Endothelial cell of umbilical vein (primary cell): ENCODE measurements around the gene GRID1. TPM values are rescaled to one million over a fixed set of nuclear protein-coding genes. Genes with fewer than 3 reads are reported as not detected.

Experiments
- BruUV-seq: library from RNA; stranded (reverse); fragments of 400-500 nt; replicated peaks from 2 replicates; lab custom pipeline; 2021; lab: Mats Ljungman, UMichigan
- CTCF ChIA-PET: fragments of 300-600, 350-600 bp; sonication (Branson Sonifier 250); formaldehyde crosslinking; loops from one replicate; lab custom pipeline; 2021; ENCODE audit warnings: antibody characterized with exemption, inconsistent platforms; lab: Charles Lee
- POLR2A ChIA-PET: fragments of 300-600, 350-600 bp; sonication (Branson Sonifier 250); formaldehyde crosslinking; loops from one replicate; lab custom pipeline; 2021; ENCODE audit warnings: antibody characterized with exemption, inconsistent platforms; lab: Charles Lee
- DNase-seq: peaks from one replicate; pipeline ENCODE4 v3.0.0-alpha.2; 2011; ENCODE audit warnings: low read depth, low spot score
- FAIRE-seq: peaks from 2 replicates; lab custom pipeline; 2011; peaks lifted over from hg19 to GRCh38; lab: Jason Lieb, UNC
- H2AFZ ChIP-seq: 2 replicates; pipeline ENCODE4 v1.6.0; 2012; ENCODE audit warnings: low read depth, low read length, control low read depth, inconsistent platforms
- H3K27ac ChIP-seq: 2 replicates; pipeline ENCODE4 v1.5.1; 2011; ENCODE audit warnings: low read depth, mild to moderate bottlenecking, control low read depth, low read length, moderate library complexity; ENCODE audit not compliant: insufficient read depth
- H3K27me3 ChIP-seq, 2 experiments: 2 replicates each; pipeline versions ENCODE4 v1.6.0 to v1.6.1; 2011; ENCODE audit warnings: low read length in 2 of 2, mixed read lengths in 1 of 2; ENCODE audit not compliant: control insufficient read depth in 2 of 2, insufficient read depth in 2 of 2
- H3K36me3 ChIP-seq, 2 experiments: 2 replicates in 1 of 2; 3 replicates in 1 of 2; pipeline ENCODE4 v1.5.1; 2011; ENCODE audit warnings: low read length in 2 of 2, mild to moderate bottlenecking in 1 of 2, moderate library complexity in 1 of 2; ENCODE audit not compliant: control insufficient read depth in 2 of 2, insufficient read depth in 2 of 2; ENCODE audit errors: extremely low read depth in 1 of 2
- H3K4me1 ChIP-seq: 3 replicates; pipeline ENCODE4 v1.5.1; 2011; ENCODE audit warnings: mild to moderate bottlenecking, low read length; ENCODE audit not compliant: control insufficient read depth, insufficient read depth; ENCODE audit errors: extremely low read depth
- H3K4me2 ChIP-seq: 2 replicates; pipeline ENCODE4 v1.6.1; 2011; ENCODE audit warnings: low read length, control low read depth, mixed read lengths; ENCODE audit not compliant: insufficient read depth
- H3K4me3 ChIP-seq, 3 experiments: fragments of 200-600 bp in 1 of 3; sonication (generic), shearing (Covaris generic) in 1 of 3; replicated peaks in 1 of 3; 2 replicates each; pipeline ENCODE4 v1.5.1; 2011 to 2016; ENCODE audit warnings: control low read depth in 3 of 3, low read length in 3 of 3, mild to moderate bottlenecking in 2 of 3, inconsistent platforms in 1 of 3, low read depth in 1 of 3, moderate library complexity in 1 of 3; ENCODE audit not compliant: insufficient read depth in 1 of 3
- H3K79me2 ChIP-seq: 2 replicates; pipeline ENCODE4 v1.6.0; 2012; ENCODE audit warnings: low read length, inconsistent platforms; ENCODE audit not compliant: control insufficient read depth, insufficient read depth
- H3K9ac ChIP-seq: replicated peaks from 2 replicates; pipeline ENCODE3; 2011; ENCODE audit warnings: low read length, control low read depth; ENCODE audit not compliant: insufficient read depth; ENCODE audit errors: extremely low read depth
- H3K9me1 ChIP-seq: replicated peaks from 3 replicates; pipeline ENCODE4 v1.6.0; 2011; ENCODE audit warnings: mild to moderate bottlenecking, low read length; ENCODE audit not compliant: control insufficient read depth, insufficient read depth; ENCODE audit errors: extremely low read depth
- H3K9me3 ChIP-seq: replicated peaks from 2 replicates; pipeline ENCODE4 v1.5.1; 2012; ENCODE audit warnings: low read length, inconsistent platforms; ENCODE audit not compliant: control insufficient read depth, insufficient read depth
- H4K20me1 ChIP-seq: replicated peaks from 2 replicates; pipeline ENCODE3; 2011; ENCODE audit warnings: mild to moderate bottlenecking, low read length; ENCODE audit not compliant: control insufficient read depth, insufficient read depth; ENCODE audit errors: extremely low read depth
- CTCF ChIP-seq, 2 donors: IDR thresholded peaks; 1 replicate in 1 of 2; 2 replicates in 1 of 2; pipeline ENCODE4 v1.5.1; 2011; ENCODE audit warnings: low read length in 2 of 2, mild to moderate bottlenecking in 2 of 2, moderate library complexity in 2 of 2, control low read depth in 1 of 2, inconsistent platforms in 1 of 2, low read depth in 1 of 2; ENCODE audit not compliant: insufficient read depth in 1 of 2; ENCODE audit errors: extremely low read depth in 1 of 2
- EZH2 ChIP-seq: IDR thresholded peaks from 2 replicates; pipeline ENCODE4 v1.6.1; 2012; ENCODE audit warnings: borderline replicate concordance, low read depth, mild to moderate bottlenecking, moderate library complexity, low read length, inconsistent platforms; ENCODE audit not compliant: severe bottlenecking
- FOS ChIP-seq: IDR thresholded peaks from 2 replicates; pipeline ENCODE4 v1.6.1; 2011; ENCODE audit warnings: mild to moderate bottlenecking, low read length, moderate library complexity, borderline replicate concordance; ENCODE audit not compliant: insufficient read depth
- GATA2 ChIP-seq: IDR thresholded peaks from 2 replicates; pipeline ENCODE4 v1.7.0; 2011; ENCODE audit warnings: low read depth, mild to moderate bottlenecking, moderate library complexity, mixed read lengths, low read length; ENCODE audit not compliant: insufficient read length, insufficient read depth
- JUN ChIP-seq: IDR thresholded peaks from 2 replicates; pipeline ENCODE4 v1.6.1; 2011; ENCODE audit warnings: borderline replicate concordance, low read depth; ENCODE audit not compliant: insufficient read length, insufficient read depth
- MAX ChIP-seq: IDR thresholded peaks from 2 replicates; pipeline ENCODE4 v1.6.1; 2011; ENCODE audit not compliant: insufficient read depth, insufficient read length
- MYC ChIP-seq: IDR thresholded peaks from one replicate; pipeline ENCODE4 v1.6.1; 2011; ENCODE audit warnings: mild to moderate bottlenecking, low read depth, low read length
- POLR2A ChIP-seq: IDR thresholded peaks from 2 replicates; pipeline ENCODE4 v1.6.1; 2012; ENCODE audit warnings: low read depth, mild to moderate bottlenecking, control low read depth, low read length
- POLR2AphosphoS5 ChIP-seq: IDR thresholded peaks from 2 replicates; pipeline ENCODE4 v1.6.1; 2012; ENCODE audit warnings: low read depth, mild to moderate bottlenecking, control low read depth, low read length, moderate library complexity; ENCODE audit not compliant: insufficient read depth
- dilution Hi-C: fragments of 300-500 bp; cut with MboI; formaldehyde crosslinking; loops from one replicate; pipeline ENCODE4 v1.15.0; 2019; ENCODE audit warnings: low sequenced_read_pairs; ENCODE audit not compliant: extremely low pct_ligation_motif_present
- intact Hi-C: fragments of 100-400 bp; cut with micrococcal nuclease; formaldehyde crosslinking; loops from one replicate; pipeline ENCODE4 v1.10.0; 2022
- polyA plus RNA-seq, 4 experiments: library from polyadenylated mRNA; depleted of rRNA in 3 of 4; stranded (reverse) in 3 of 4; unstranded in 1 of 4; fragments of >200 nt; gene quantifications; 2 replicates each; pipeline versions ENCODE4 v1.2.1 to v1.2.3, GENCODE V29; 2011 to 2012; ENCODE audit warnings: missing spikeins in 1 of 4
- total RNA-seq: library from RNA; stranded (reverse); gene quantifications from 2 replicates; pipeline ENCODE4 v1.2.3, GENCODE V29; 2021

Gene GRID1
- total and polyA plus RNA-seq, 2 donors (not counting 3 experiments of a cell fraction or from before 2014, with no cell fraction given) = not detected

- Histone ChIP-seq H3K36me3 (no peaks in the 10 kb centered on the region), H3K79me2 (no peaks in the 10 kb centered on the region), H4K20me1 (no peaks in the 10 kb centered on the region), H3K27me3 (no peaks in the 10 kb centered on the region), H2AFZ (no peak overlapping the region), H3K9ac (no peak overlapping the region), H3K9me3 (no peaks in the 10 kb centered on the region), H3K27ac (no peak overlapping the region), H3K4me2 (no peak overlapping the region), H3K9me1 (no peaks in the 10 kb centered on the region), H3K4me3 (no peak overlapping the region), H3K4me1 (no peaks in the 10 kb centered on the region)
- FAIRE-seq = no peak
- dilution Hi-C loops = no loop called here
- ChIA-PET CTCF (no interaction called here), POLR2A (no interaction called here)
- intact Hi-C loops = no loop called here
- no TSS peak for BruUV-seq
- DNase-seq = no peak
- no peak for TF ChIP-seq JUN
- TF ChIP-seq GATA2 = no peak
- no peak for TF ChIP-seq CTCF (IDR thresholded peaks at IDR 0.05; ENCODE audit: extremely low read depth in 1 of 2, insufficient read depth in 1 of 2, low read depth in 1 of 2, low read length in 2 of 2)
- no peak for TF ChIP-seq POLR2A
- TF ChIP-seq EZH2 = no peak
- TF ChIP-seq POLR2AphosphoS5 = no peak
Measured at GRCh38 chr10:85666987-85667386, 699.6 kb downstream of the GRID1 start.

GRCh38 chr10:85666102-85666501, 700.5 kb downstream of the GRID1 start:
- intact Hi-C loops (no loop called here), dilution Hi-C loops (no loop called here)
- CTCF ChIA-PET = no interaction called here
- H2AFZ ChIP-seq = no peak overlapping the region
- H3K9me1 ChIP-seq = no peaks in the 10 kb centered on the region
- no peaks in the 10 kb centered on the region for H3K9me3 ChIP-seq
- no peak overlapping the region for H3K4me3 ChIP-seq
- no peaks in the 10 kb centered on the region for H3K4me1 ChIP-seq
- POLR2A ChIA-PET = no interaction called here
- H3K79me2 ChIP-seq = no peaks in the 10 kb centered on the region
- H3K9ac ChIP-seq = no peak overlapping the region
- no peaks in the 10 kb centered on the region for H3K36me3 ChIP-seq
- FAIRE-seq (no peak), DNase-seq (no peak)
- H3K27me3 ChIP-seq = no peaks in the 10 kb centered on the region
- BruUV-seq = no TSS peak
- H3K27ac ChIP-seq = no peak overlapping the region
- H4K20me1 ChIP-seq = no peaks in the 10 kb centered on the region
- no peak overlapping the region for H3K4me2 ChIP-seq
- TF ChIP-seq CTCF (IDR thresholded peaks at IDR 0.05; ENCODE audit: extremely low read depth in 1 of 2, insufficient read depth in 1 of 2, low read depth in 1 of 2, low read length in 2 of 2) (no peak), GATA2 (no peak), EZH2 (no peak), FOS (no peak), POLR2AphosphoS5 (no peak), POLR2A (no peak), MAX (no peak), MYC (no peak), JUN (no peak)
